Upper lobe of left lung (tissue), 6 donors: Measurements from ENCODE around the gene POU2F3. TPM values are rescaled to one million over a fixed set of nuclear protein-coding genes. Genes with fewer than 3 reads are reported as not detected.
A peak's percentile ranks its signal among the peaks of the same experiment; 100 is the strongest.

Experiments used
- ATAC-seq, 2 donors: fragments of 200-7000 bp; cut with Tn5 transposase; one replicate each; pipeline ENCODE4 v1.9.1; 2022; ENCODE audit warnings: mild to moderate bottlenecking in 2 of 2, moderate library complexity in 2 of 2; ENCODE audit not compliant: low FRiP score in 2 of 2
- DNase-seq, 2 donors: peaks; one replicate each; pipeline ENCODE4 v3.0.0-alpha.2; 2019 to 2020
- H3K27ac ChIP-seq, 4 donors: fragments of 200-600 bp; sonication (generic); one replicate each; pipeline ENCODE4 v1.5.1; 2016 to 2019
- H3K27me3 ChIP-seq, 4 donors: fragments of 200-600 bp; sonication (generic); one replicate each; pipeline ENCODE4 v1.5.1; 2017 to 2019
- H3K36me3 ChIP-seq, 4 donors: fragments of 200-600 bp; sonication (generic); one replicate each; pipeline ENCODE4 v1.5.1; 2016 to 2019
- H3K4me1 ChIP-seq, 4 donors: fragments of 200-600 bp; sonication (generic); one replicate each; pipeline ENCODE4 v1.5.1; 2018 to 2019
- H3K4me3 ChIP-seq, 4 donors: fragments of 200-600 bp; sonication (generic); one replicate each; pipeline ENCODE4 v1.5.1; 2017 to 2019; ENCODE audit warnings: mild to moderate bottlenecking in 2 of 4, moderate library complexity in 1 of 4
- H3K9me3 ChIP-seq, 4 donors: fragments of 200-600 bp; sonication (generic); one replicate each; pipeline ENCODE4 v1.5.1; 2018 to 2019
- CTCF ChIP-seq, 6 experiments: fragments of 450-650 bp in 4 of 6; fragments of 200-600 bp in 2 of 6; sonication (generic) in 2 of 6; IDR thresholded peaks; one replicate each; pipeline ENCODE4 v1.5.1; 2016 to 2019; ENCODE audit warnings: antibody characterized with exemption in 6 of 6
- EP300 ChIP-seq, 4 donors: sonication (generic); formaldehyde crosslinking; IDR thresholded peaks; one replicate each; pipeline ENCODE4 v1.5.1; 2017; ENCODE audit warnings: antibody characterized with exemption in 4 of 4, control low read depth in 2 of 4
- POLR2A ChIP-seq, 4 donors: fragments of 450-650 bp; IDR thresholded peaks; one replicate each; pipeline ENCODE4 v1.5.1; 2016 to 2017; ENCODE audit warnings: antibody characterized with exemption in 4 of 4, mild to moderate bottlenecking in 2 of 4
- POLR2AphosphoS5 ChIP-seq, 2 donors: sonication (generic); formaldehyde crosslinking; IDR thresholded peaks; one replicate each; pipeline ENCODE4 v1.5.1; 2017; ENCODE audit warnings: antibody characterized with exemption in 2 of 2
- WGBS, 2 donors: methylation state at CpG; one replicate each; pipeline ENCODE4 v1.1.5; 2017 to 2018; 5-methylcytosine and 5-hydroxymethylcytosine counted together
- total RNA-seq, 6 donors: library from RNA; depleted of rRNA in 4 of 6; stranded (reverse); fragments of >200 nt in 4 of 6; gene quantifications; one replicate each; pipeline versions ENCODE4 v1.1.0 to v1.2.1, GENCODE V29; 2016 to 2021
- donor health status: DM: no; HTN: no; CAD: no; lungs with moderate emphysema.
- donor health status: DM: no; HTN: yes; CAD: no; lungs with severe emphysema.

Gene POU2F3
- total RNA-seq, 6 donors from 2014 or later, result 1.7 to 21.0 (median 3.5) TPM

- H3K4me1 ChIP-seq, result peaks cover 0 to 5% (median 2%) of the 10 kb centered on the region in 4 donors
- peak; percentile 60 to 87 (median 70) for TF ChIP-seq CTCF (IDR thresholded peaks at IDR 0.05)
- TF ChIP-seq POLR2AphosphoS5 (IDR thresholded peaks at IDR 0.05), result no peak
- no peak overlapping the region for H3K27ac ChIP-seq
- DNase-seq (peak; percentile 81 to 84), ATAC-seq (peak; percentile 54 to 80)
- H3K4me3 ChIP-seq, result no peak overlapping the region
- H3K36me3 ChIP-seq, result no peaks in the 10 kb centered on the region
- H3K27me3 ChIP-seq, result peaks cover 0 to 5% (median 5%) of the 10 kb centered on the region in 4 donors
- WGBS, 2 donors, result 12 to 19% methylated on average over 8 of the region's 8 CpGs
- H3K9me3 ChIP-seq, result no peaks in the 10 kb centered on the region
Observed at GRCh38 chr11:120235024-120235628, 4.8 kb upstream of the POU2F3 start.

GRCh38 chr11:120236169-120237107, 3.5 kb upstream of the POU2F3 start:
- no peak overlapping the region for H3K27ac ChIP-seq
- H3K4me1 ChIP-seq, result peaks cover 0 to 10% (median 5%) of the 10 kb centered on the region in 4 donors
- no peak for ATAC-seq
- DNase-seq, result no peak
- H3K36me3 ChIP-seq, result no peaks in the 10 kb centered on the region
- TF ChIP-seq POLR2AphosphoS5 (IDR thresholded peaks at IDR 0.05), result no peak
- TF ChIP-seq CTCF (IDR thresholded peaks at IDR 0.05), result no peak
- no peak for TF ChIP-seq POLR2A (IDR thresholded peaks at IDR 0.05)
- no peak for TF ChIP-seq EP300 (IDR thresholded peaks at IDR 0.05)
- H3K4me3 ChIP-seq, result no peak overlapping the region
- no peaks in the 10 kb centered on the region for H3K9me3 ChIP-seq
- WGBS, 2 donors, result 41 to 45% methylated on average over 5 of the region's 5 CpGs
- H3K27me3 ChIP-seq, result peaks cover 0 to 8% (median 7%) of the 10 kb centered on the region in 4 donors

DNA sequence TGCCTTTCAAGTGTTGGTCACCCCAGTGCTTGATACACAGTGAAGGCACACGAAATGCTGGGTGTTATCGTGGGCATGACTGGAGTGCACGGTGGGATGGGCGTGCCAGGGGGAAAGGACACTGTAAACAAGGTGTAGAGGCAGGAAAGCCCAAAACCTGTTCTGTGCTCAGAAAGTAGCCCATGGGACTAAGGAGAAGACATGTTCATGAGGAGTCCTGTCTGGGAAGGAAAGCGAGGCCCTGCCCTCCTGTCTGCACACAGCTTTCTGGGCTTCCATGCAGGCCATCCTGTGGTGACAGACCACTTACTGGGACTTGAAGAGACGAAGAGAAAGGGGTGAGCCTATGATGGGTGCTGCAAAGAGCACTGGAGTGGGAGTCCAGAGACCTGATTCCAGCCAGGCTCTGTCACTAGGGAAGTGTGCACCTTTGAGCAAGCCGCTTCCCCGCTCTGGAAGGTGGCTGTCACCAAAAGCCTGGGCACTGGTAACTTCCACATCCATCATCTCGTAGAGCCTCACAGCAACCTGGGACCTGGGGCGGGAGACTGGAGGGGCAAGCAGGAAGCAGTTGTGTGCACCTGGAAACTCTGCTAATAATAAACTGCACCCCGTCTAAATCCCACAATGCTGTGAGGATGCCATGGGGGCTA, 846 bp upstream of the POU2F3 start:
- Histone ChIP-seq H3K4me1 (peaks cover 0 to 10% (median 5%) of the 10 kb centered on the region in 4 donors), H3K36me3 (no peaks in the 10 kb centered on the region), H3K27ac (peak overlapping the region in 1 of 4 donors; percentile 21), H3K9me3 (no peaks in the 10 kb centered on the region), H3K27me3 (peaks cover 0 to 8% (median 7%) of the 10 kb centered on the region in 4 donors), H3K4me3 (no peak overlapping the region)
- ATAC-seq (no peak), DNase-seq (no peak)
- WGBS, 2 donors, result 71 to 84% methylated on average over 10 to 11 of the region's 11 CpGs
- TF ChIP-seq EP300 (IDR thresholded peaks at IDR 0.05), result no peak
- TF ChIP-seq CTCF (IDR thresholded peaks at IDR 0.05), result no peak
- no peak for TF ChIP-seq POLR2A (IDR thresholded peaks at IDR 0.05)
- TF ChIP-seq POLR2AphosphoS5 (IDR thresholded peaks at IDR 0.05), result no peak

GRCh38 chr11:120240866-120241265, 926 bp downstream of the POU2F3 start:
- H3K9me3 ChIP-seq, result no peaks in the 10 kb centered on the region
- H3K27me3 ChIP-seq, result peaks cover 0 to 8% (median 7%) of the 10 kb centered on the region in 4 donors
- no peak for TF ChIP-seq POLR2A (IDR thresholded peaks at IDR 0.05)
- no peak for TF ChIP-seq POLR2AphosphoS5 (IDR thresholded peaks at IDR 0.05)
- no peak for TF ChIP-seq EP300 (IDR thresholded peaks at IDR 0.05)
- TF ChIP-seq CTCF (IDR thresholded peaks at IDR 0.05), result no peak
- ATAC-seq (no peak), DNase-seq (no peak)
- 91% methylated on average over 2 of the region's 2 CpGs for WGBS, 2 donors
- H3K27ac ChIP-seq, result peak overlapping the region in 1 of 4 donors; percentile 57
- H3K4me3 ChIP-seq, result peak overlapping the region in 2 of 4 donors; percentile 42 to 43
- H3K36me3 ChIP-seq, result no peaks in the 10 kb centered on the region
- H3K4me1 ChIP-seq, result peaks cover 0 to 10% (median 5%) of the 10 kb centered on the region in 4 donors
